GM12891 (cell line): Measurements from ENCODE around the gene SHOX.

Experiments
- POLR2A ChIP-seq: IDR thresholded peaks from 2 replicates; pipeline ENCODE4 v1.6.1; 2011; ENCODE audit warnings: low read depth, low read length, control low read depth
- POLR2AphosphoS5 ChIP-seq: IDR thresholded peaks from 2 replicates; pipeline ENCODE4 v1.6.1; 2011; ENCODE audit warnings: low read depth, low read length, control low read depth
- SPI1 ChIP-seq: IDR thresholded peaks from 2 replicates; pipeline ENCODE4 v1.6.1; 2011; ENCODE audit warnings: low read depth, low read length, control low read depth
- TAF1 ChIP-seq: IDR thresholded peaks from 2 replicates; pipeline ENCODE4 v1.6.1; 2011; ENCODE audit warnings: low read depth, low read length, control low read depth

DNA sequence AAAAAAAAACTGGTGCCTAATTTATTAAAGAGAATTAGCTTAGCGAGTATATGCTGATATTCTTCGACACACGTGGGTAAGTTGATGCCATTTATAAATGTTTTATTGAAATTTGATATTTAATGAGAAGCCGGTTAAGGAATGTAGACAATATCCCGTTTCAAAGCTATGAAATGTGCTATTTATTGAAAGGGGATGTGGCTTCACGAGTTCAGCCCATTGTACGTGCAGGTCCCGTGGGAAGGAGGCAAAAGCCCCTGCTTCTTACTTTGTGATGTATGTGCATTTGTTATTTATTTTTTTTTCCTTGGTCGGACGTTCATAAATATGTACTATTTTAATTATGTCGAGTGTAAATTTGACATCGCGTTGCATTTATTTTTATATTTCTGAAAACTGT, 20.2 kb downstream of the SHOX start:
- no peak for TF ChIP-seq POLR2A
- TF ChIP-seq TAF1 = no peak
- no peak for TF ChIP-seq POLR2AphosphoS5
- no peak for TF ChIP-seq SPI1
